ENCODE results near the gene GPSM3. TPM values are rescaled to one million over a fixed set of nuclear protein-coding genes. Genes with fewer than 3 reads are reported as not detected.
A peak's percentile ranks its signal among the peaks of the same experiment; 100 is the strongest.

GPSM3 gene
- total and polyA plus RNA-seq, 2 experiments from 2014 or later, result 4.7 to 5.9 TPM

DNA sequence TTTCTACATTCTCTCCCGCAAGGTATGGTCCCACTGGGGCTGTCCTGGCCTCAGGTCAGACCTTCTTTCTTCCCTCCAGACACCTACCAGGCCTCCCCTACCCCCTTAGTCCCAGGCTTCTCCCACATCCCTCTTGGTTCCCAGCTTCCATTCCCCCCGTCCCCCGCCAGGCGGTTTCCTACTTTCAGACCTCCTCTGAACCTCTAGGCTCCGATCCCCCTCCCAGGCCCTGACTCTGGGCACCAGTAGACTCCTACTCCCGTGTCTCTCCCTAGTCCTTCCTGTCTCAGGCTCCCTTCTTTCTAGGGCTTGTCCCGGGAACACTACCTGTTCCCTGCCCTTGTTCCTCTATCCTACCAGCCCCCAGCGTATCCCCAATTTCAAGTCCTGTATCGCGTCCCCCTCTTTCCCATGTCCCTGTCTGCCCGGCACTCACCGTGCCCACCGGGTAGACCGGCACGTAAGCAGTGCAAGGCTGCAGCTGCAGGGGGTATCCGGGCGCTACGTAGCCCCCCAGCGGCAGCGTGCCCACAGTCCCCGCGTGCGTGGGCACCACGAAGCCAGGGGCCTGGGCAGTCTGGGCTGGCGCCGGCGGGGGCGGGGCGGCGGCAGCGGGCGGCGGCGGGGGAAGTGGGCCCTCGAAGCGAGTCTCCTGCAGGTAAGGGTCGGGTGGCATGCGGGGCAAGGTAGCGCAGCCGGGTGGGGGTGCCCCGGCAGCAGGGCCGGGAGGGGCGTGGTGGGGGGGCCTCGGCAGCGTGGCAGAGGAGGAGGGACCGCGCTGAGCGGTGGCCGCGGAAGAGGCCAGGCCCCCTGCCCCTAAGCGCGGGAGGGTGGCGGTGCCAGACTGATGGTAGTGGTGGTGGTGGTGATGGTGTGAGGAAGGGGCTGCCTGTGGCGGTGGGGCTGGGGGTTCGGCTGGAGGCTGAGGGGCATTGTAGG is 42.2 kb downstream of the GPSM3 start:
- Histone ChIP-seq H3K4me1 (ENCODE audit: insufficient read depth) (peaks cover 41% of the 10 kb centered on the region), H3K4me3 (peak overlapping the region; percentile 100), H3K79me2 (replicated peaks; ENCODE audit: insufficient read depth) (no peaks in the 10 kb centered on the region), H3F3A (replicated peaks; ENCODE audit: low read depth) (peaks cover 9% of the 10 kb centered on the region), H3K27ac (ENCODE audit: low read depth) (no peak overlapping the region), H3K27me3 (ENCODE audit: insufficient read depth) (peaks cover 44% of the 10 kb centered on the region), H4K20me1 (replicated peaks; ENCODE audit: insufficient read depth) (0 out of 2 replicates have a peak, but pooled peaks cover 5% of the 10 kb centered on the region), H3K36me3 (ENCODE audit: insufficient read depth) (no peaks in the 10 kb centered on the region), H2AFZ (peak overlapping the region; percentile 99), H3K9me2 (ENCODE audit: insufficient read depth) (no peaks in the 10 kb centered on the region; the same call in 1 of the 2 replicates), H3K4me2 (peak overlapping the region; percentile 97)
- H3K9me3 Mint-ChIP-seq, result no peaks in the 10 kb centered on the region; the same call in 2 of the 3 replicates
- peak; percentile 11 for ATAC-seq
- peak overlapping the region; percentile 94 for H3K4me3 Mint-ChIP-seq
- peaks cover under 1% of the 10 kb centered on the region; the same call in 1 of the 3 replicates for H3K36me3 Mint-ChIP-seq (ENCODE audit: low read depth)
- H3K27me3 Mint-ChIP-seq (ENCODE audit: insufficient read depth, low read depth, poor library complexity), result peaks cover 47% of the 10 kb centered on the region
- no peak overlapping the region for H3K27ac Mint-ChIP-seq
- peaks cover 63% of the 10 kb centered on the region for H3K4me1 Mint-ChIP-seq
- peak; percentile 91 for DNase-seq (ENCODE audit: low spot score)
- no peak for TF ChIP-seq EZH2phosphoT487 (IDR thresholded peaks at IDR 0.05; ENCODE audit: unreplicated experiment)
- TF ChIP-seq, protein P1, sequence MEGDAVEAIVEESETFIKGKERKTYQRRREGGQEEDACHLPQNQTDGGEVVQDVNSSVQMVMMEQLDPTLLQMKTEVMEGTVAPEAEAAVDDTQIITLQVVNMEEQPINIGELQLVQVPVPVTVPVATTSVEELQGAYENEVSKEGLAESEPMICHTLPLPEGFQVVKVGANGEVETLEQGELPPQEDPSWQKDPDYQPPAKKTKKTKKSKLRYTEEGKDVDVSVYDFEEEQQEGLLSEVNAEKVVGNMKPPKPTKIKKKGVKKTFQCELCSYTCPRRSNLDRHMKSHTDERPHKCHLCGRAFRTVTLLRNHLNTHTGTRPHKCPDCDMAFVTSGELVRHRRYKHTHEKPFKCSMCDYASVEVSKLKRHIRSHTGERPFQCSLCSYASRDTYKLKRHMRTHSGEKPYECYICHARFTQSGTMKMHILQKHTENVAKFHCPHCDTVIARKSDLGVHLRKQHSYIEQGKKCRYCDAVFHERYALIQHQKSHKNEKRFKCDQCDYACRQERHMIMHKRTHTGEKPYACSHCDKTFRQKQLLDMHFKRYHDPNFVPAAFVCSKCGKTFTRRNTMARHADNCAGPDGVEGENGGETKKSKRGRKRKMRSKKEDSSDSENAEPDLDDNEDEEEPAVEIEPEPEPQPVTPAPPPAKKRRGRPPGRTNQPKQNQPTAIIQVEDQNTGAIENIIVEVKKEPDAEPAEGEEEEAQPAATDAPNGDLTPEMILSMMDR (conservative IDR thresholded peaks at IDR 0.05; ENCODE audit: low read depth in 2 of 2), result peak; percentile 7 to 31; a peak in 2 of 4 replicates

DNA sequence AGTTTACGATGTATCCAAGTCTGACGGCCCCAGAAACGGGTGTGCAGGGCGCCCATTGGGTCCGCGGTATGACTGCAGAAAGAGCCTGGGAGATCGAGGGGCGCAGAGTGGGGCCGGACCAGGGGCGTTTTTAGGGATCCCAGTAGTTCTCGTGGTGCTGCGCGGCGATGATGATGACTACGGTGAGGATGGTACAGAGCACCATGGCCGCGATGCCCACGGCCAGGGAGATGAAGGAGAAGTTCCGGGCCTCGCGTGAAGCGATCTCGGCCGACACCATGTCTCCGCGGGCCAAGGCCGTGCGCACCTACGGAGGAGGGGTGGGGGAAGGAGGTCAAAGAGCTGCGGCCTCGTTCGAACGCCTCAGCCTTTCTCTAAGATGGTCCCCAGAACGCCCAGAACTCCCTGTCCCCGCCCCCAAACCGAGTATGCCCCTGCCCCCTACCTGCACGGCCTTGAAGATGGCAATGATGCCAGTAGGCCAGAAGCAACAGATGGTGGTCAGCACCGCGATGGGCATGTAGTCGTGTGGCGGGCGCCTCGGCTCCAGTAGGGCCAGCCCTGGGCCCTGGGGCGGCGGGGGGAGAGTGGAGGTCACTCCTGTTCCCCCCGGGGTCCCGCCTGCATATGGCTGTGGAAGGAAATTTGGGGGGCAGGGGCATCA is 43.2 kb downstream of the GPSM3 start:
- peaks cover 45% of the 10 kb centered on the region for H3K27me3 Mint-ChIP-seq (ENCODE audit: insufficient read depth, low read depth, poor library complexity)
- no peaks in the 10 kb centered on the region for H3K79me2 ChIP-seq (replicated peaks; ENCODE audit: insufficient read depth)
- H3K9me2 ChIP-seq (ENCODE audit: insufficient read depth), result no peaks in the 10 kb centered on the region; the same call in 1 of the 2 replicates
- H4K20me1 ChIP-seq (replicated peaks; ENCODE audit: insufficient read depth), result 0 out of 2 replicates have a peak, but pooled peaks cover 5% of the 10 kb centered on the region
- no peaks in the 10 kb centered on the region for H3K36me3 Mint-ChIP-seq (ENCODE audit: low read depth)
- H3K27ac Mint-ChIP-seq, result no peak overlapping the region
- H3K9me3 Mint-ChIP-seq, result no peaks in the 10 kb centered on the region; the same call in 2 of the 3 replicates
- H3K4me1 ChIP-seq (ENCODE audit: insufficient read depth), result peaks cover 41% of the 10 kb centered on the region
- H2AFZ ChIP-seq, result peak overlapping the region; percentile 92
- no peaks in the 10 kb centered on the region for H3K36me3 ChIP-seq (ENCODE audit: insufficient read depth)
- H3K27ac ChIP-seq (ENCODE audit: low read depth), result no peak overlapping the region
- H3F3A ChIP-seq (replicated peaks; ENCODE audit: low read depth), result peaks cover 9% of the 10 kb centered on the region
- ATAC-seq, result peak; percentile 6
- peaks cover 44% of the 10 kb centered on the region for H3K27me3 ChIP-seq (ENCODE audit: insufficient read depth)
- H3K4me3 ChIP-seq, result peak overlapping the region; percentile 100
- no peak for TF ChIP-seq JUNB (IDR thresholded peaks at IDR 0.05; ENCODE audit: unreplicated experiment)
- peak overlapping the region; percentile 92 for H3K4me3 Mint-ChIP-seq
- H3K4me1 Mint-ChIP-seq, result peaks cover 57% of the 10 kb centered on the region
- H3K4me2 ChIP-seq, result peak overlapping the region; percentile 97
- DNase-seq (ENCODE audit: low spot score), result peak; percentile 73
